H1 (cell line): ENCODE results near the gene AP3M1. TPM values are rescaled to one million over a fixed set of nuclear protein-coding genes. Genes with fewer than 3 reads are reported as not detected.

Experiments
- CTCF ChIA-PET: fragments of 300-600 bp; sonication (Branson Sonifier 250); formaldehyde crosslinking; loops from one replicate; lab custom pipeline; 2021; ENCODE audit not compliant: partially characterized antibody; lab: Charles Lee
- POLR2A ChIA-PET: fragments of 300-600 bp; sonication (Branson Sonifier 250); formaldehyde crosslinking; loops from one replicate; lab custom pipeline; 2021; ENCODE audit warnings: inconsistent platforms; ENCODE audit not compliant: partially characterized antibody; lab: Charles Lee
- DNase-seq, 2 experiments: peaks; one replicate each; pipeline versions ENCODE4 v3.0.0 to v3.0.0-alpha.2; 2010 to 2022; ENCODE audit warnings: low spot score in 2 of 2, low read depth in 1 of 2, mixed read lengths in 1 of 2
- FAIRE-seq: peaks from 2 replicates; lab custom pipeline; 2011; peaks lifted over from hg19 to GRCh38; lab: Jason Lieb, UNC
- H2AFZ ChIP-seq: 2 replicates; pipeline ENCODE4 v1.8.1; 2012; ENCODE audit warnings: low read length, inconsistent platforms
- H2AK5ac ChIP-seq: 2 replicates; pipeline ENCODE4 v1.6.1; 2013; ENCODE audit warnings: low read depth, low read length
- H2BK120ac ChIP-seq: replicated peaks from 2 replicates; pipeline ENCODE3; 2013; ENCODE audit warnings: low read depth, low read length, inconsistent platforms
- H2BK12ac ChIP-seq: 2 replicates; pipeline ENCODE4 v1.6.1; 2013; ENCODE audit warnings: low read depth, low read length
- H2BK15ac ChIP-seq: 2 replicates; pipeline ENCODE4 v1.6.1; 2013; ENCODE audit warnings: low read length
- H2BK20ac ChIP-seq: 2 replicates; pipeline ENCODE4 v1.6.1; 2013; ENCODE audit warnings: low read length
- H2BK5ac ChIP-seq: 2 replicates; pipeline ENCODE4 v1.6.1; 2013; ENCODE audit warnings: low read depth, low read length
- H3K14ac ChIP-seq: 2 replicates; pipeline ENCODE4 v1.6.1; 2013; ENCODE audit warnings: inconsistent platforms; ENCODE audit not compliant: insufficient read length
- H3K18ac ChIP-seq: 2 replicates; pipeline ENCODE4 v1.6.1; 2013; ENCODE audit warnings: low read length; ENCODE audit errors: extremely low read depth
- H3K23ac ChIP-seq: 2 replicates; pipeline ENCODE4 v1.6.1; 2013; ENCODE audit warnings: inconsistent platforms; ENCODE audit not compliant: insufficient read length
- H3K23me2 ChIP-seq: 2 replicates; pipeline ENCODE4 v1.6.1; 2013; ENCODE audit warnings: low read depth, low read length
- H3K27ac ChIP-seq: 2 replicates; pipeline ENCODE4 v1.6.1; 2011; ENCODE audit warnings: low read depth, low read length, inconsistent platforms
- H3K27me3 ChIP-seq, 4 experiments: replicated peaks in 1 of 4; 1 replicate in 1 of 4; 2 replicates in 3 of 4; pipeline versions ENCODE4 v1.6.1 to v1.8.1; 2011 to 2013; ENCODE audit warnings: low read length in 3 of 4, mild to moderate bottlenecking in 3 of 4, inconsistent platforms in 2 of 4, mixed read lengths in 2 of 4, moderate library complexity in 1 of 4; ENCODE audit not compliant: control insufficient read depth in 3 of 4, insufficient read depth in 3 of 4; ENCODE audit errors: extremely low read depth in 1 of 4
- H3K36me3 ChIP-seq, 4 experiments: 2 replicates each; pipeline versions ENCODE4 v1.6.1 to v1.8.1; 2011 to 2013; ENCODE audit warnings: mild to moderate bottlenecking in 4 of 4, low read length in 3 of 4, moderate library complexity in 2 of 4, control low read depth in 1 of 4, inconsistent platforms in 1 of 4; ENCODE audit not compliant: insufficient read depth in 4 of 4, control insufficient read depth in 2 of 4
- H3K4ac ChIP-seq: replicated peaks from 2 replicates; pipeline ENCODE3; 2013; ENCODE audit warnings: low read length, low read depth, mixed read lengths, inconsistent platforms; ENCODE audit not compliant: insufficient read length
- H3K4me1 ChIP-seq, 4 experiments: replicated peaks in 1 of 4; 1 replicate in 1 of 4; 2 replicates in 3 of 4; pipeline versions ENCODE4 v1.6.1 to v1.8.1; 2011 to 2013; ENCODE audit warnings: low read length in 3 of 4, inconsistent platforms in 2 of 4, mixed read lengths in 1 of 4; ENCODE audit not compliant: insufficient read depth in 4 of 4, control insufficient read depth in 3 of 4
- H3K4me2 ChIP-seq, 2 experiments: 2 replicates each; pipeline versions ENCODE4 v1.6.1 to v1.8.1; 2011 to 2013; ENCODE audit warnings: low read depth in 2 of 2, low read length in 2 of 2, control low read depth in 1 of 2, inconsistent platforms in 1 of 2, mild to moderate bottlenecking in 1 of 2; ENCODE audit not compliant: insufficient read depth in 1 of 2
- H3K4me3 ChIP-seq, 4 experiments: fragments of 200-600, 300-600 bp in 1 of 4; sonication (generic), shearing (Covaris generic), sonication (Bioruptor Twin) in 1 of 4; 2 replicates each; pipeline versions ENCODE4 v1.5.1 to v1.8.1; 2011 to 2016; ENCODE audit warnings: low read length in 4 of 4, low read depth in 3 of 4, control low read depth in 2 of 4, inconsistent platforms in 2 of 4, mild to moderate bottlenecking in 2 of 4, mixed read lengths in 1 of 4, moderate library complexity in 1 of 4; ENCODE audit not compliant: insufficient read depth in 2 of 4; ENCODE audit errors: extremely low read depth in 1 of 4
- H3K56ac ChIP-seq: replicated peaks from 2 replicates; pipeline ENCODE3; 2013; ENCODE audit warnings: low read depth, mild to moderate bottlenecking, mixed read lengths, low read length, inconsistent platforms; ENCODE audit not compliant: insufficient read length
- H3K79me1 ChIP-seq: 2 replicates; pipeline ENCODE4 v1.6.1; 2013; ENCODE audit warnings: low read depth, low read length, control low read depth
- H3K79me2 ChIP-seq, 2 experiments: 2 replicates each; pipeline versions ENCODE4 v1.6.1 to v1.8.1; 2012 to 2013; ENCODE audit warnings: low read length in 2 of 2, mild to moderate bottlenecking in 2 of 2, inconsistent platforms in 1 of 2; ENCODE audit not compliant: insufficient read depth in 2 of 2, control insufficient read depth in 1 of 2
- H3K9ac ChIP-seq, 4 experiments: replicated peaks in 1 of 4; 1 replicate in 1 of 4; 2 replicates in 3 of 4; pipeline versions ENCODE4 v1.6.1 to v1.8.1; 2011 to 2013; ENCODE audit warnings: low read depth in 3 of 4, low read length in 3 of 4, control low read depth in 2 of 4, mild to moderate bottlenecking in 2 of 4, moderate library complexity in 2 of 4, inconsistent platforms in 1 of 4; ENCODE audit errors: extremely low read depth in 1 of 4
- H3K9me3 ChIP-seq, 2 experiments: 2 replicates each; pipeline versions ENCODE4 v1.6.1 to v1.8.1; 2012 to 2013; ENCODE audit warnings: mild to moderate bottlenecking in 2 of 2, moderate library complexity in 2 of 2, control low read depth in 1 of 2, inconsistent platforms in 1 of 2, low read depth in 1 of 2, low read length in 1 of 2, mixed read lengths in 1 of 2; ENCODE audit not compliant: insufficient read depth in 2 of 2
- H4K20me1 ChIP-seq, 2 experiments: replicated peaks in 1 of 2; 2 replicates each; pipeline versions ENCODE3 to v1.8.1; 2011 to 2013; ENCODE audit warnings: inconsistent platforms in 2 of 2, low read length in 2 of 2, mild to moderate bottlenecking in 1 of 2; ENCODE audit not compliant: insufficient read depth in 2 of 2, control insufficient read depth in 1 of 2
- H4K5ac ChIP-seq: 2 replicates; pipeline ENCODE4 v1.6.1; 2013; ENCODE audit warnings: low read length, low read depth, mixed read lengths, inconsistent platforms; ENCODE audit not compliant: insufficient read length
- H4K8ac ChIP-seq: 2 replicates; pipeline ENCODE4 v1.8.0; 2013; ENCODE audit warnings: mild to moderate bottlenecking, moderate library complexity, low read length, inconsistent platforms; ENCODE audit not compliant: insufficient read depth; ENCODE audit errors: extremely low read depth
- H4K91ac ChIP-seq: replicated peaks from 2 replicates; pipeline ENCODE3; 2013; ENCODE audit warnings: low read length, mixed read lengths, inconsistent platforms; ENCODE audit not compliant: insufficient read length
- RXRA ChIP-seq: IDR thresholded peaks from 2 replicates; pipeline ENCODE4 v1.6.1; 2011; ENCODE audit warnings: low read depth, mild to moderate bottlenecking, low read length, moderate library complexity; ENCODE audit not compliant: insufficient read depth
- WGBS, 2 experiments: shearing (Covaris generic) in 1 of 2; methylation state at CpG; one replicate each; pipeline versions ENCODE4 v1.1.6 to v1.1.7; 2013 to 2015; ENCODE audit warnings: low lambda C conversion rate in 2 of 2, mixed read lengths in 2 of 2, inconsistent platforms in 1 of 2, low coverage in 1 of 2, missing lambda C conversion rate in 1 of 2; ENCODE audit not compliant: insufficient replicate concordance in 2 of 2, insufficient coverage in 1 of 2, insufficient read length in 1 of 2; ENCODE audit errors: extremely low coverage in 1 of 2, missing lambda C conversion rate in 1 of 2; 5-methylcytosine and 5-hydroxymethylcytosine counted together
- polyA plus RNA-seq, 7 experiments: library from polyadenylated mRNA; depleted of rRNA in 3 of 7; stranded (reverse) in 5 of 7; unstranded in 2 of 7; fragments of >200 nt in 5 of 7; fragments of 200-250 nt in 2 of 7; gene quantifications; 1 replicate in 5 of 7; 2 replicates in 1 of 7; 4 replicates in 1 of 7; pipeline versions ENCODE4 v1.2.1 to v1.2.3, GENCODE V29; 2011 to 2013; ENCODE audit warnings: missing spikeins in 2 of 7, mixed read lengths in 2 of 7
- total RNA-seq: library from RNA; stranded (reverse); fragmentation: NEBNext Ultra II Directional; extraction: Animal tissue kit (Norgen Biotek cat#: 25700); gene quantifications from 2 replicates; pipeline ENCODE4 v1.2.1, GENCODE V29; 2021

AP3M1 gene
- total and polyA plus RNA-seq, 2 of the 8 experiments (the other 6 are each of a cell fraction or from before 2014, with no cell fraction given) = 23.9 to 38.9 TPM

- ChIA-PET POLR2A (no interaction called here), CTCF (interaction anchor here (0.8 kb wide), 1 partner anchor 231 kb away, joined by 3 read pairs; no protein-coding TSS in a partner anchor)
- FAIRE-seq (no peak), DNase-seq (no peak)
- no peak overlapping the region for H4K5ac ChIP-seq
- H3K23me2 ChIP-seq = no peaks in the 10 kb centered on the region
- no peak overlapping the region for H2BK5ac ChIP-seq
- peaks cover 2% of the 10 kb centered on the region in 2 experiments for H4K20me1 ChIP-seq
- H2BK20ac ChIP-seq = no peak overlapping the region
- no peak overlapping the region for H3K4ac ChIP-seq
- no peaks in the 10 kb centered on the region for H3K79me1 ChIP-seq
- no peak overlapping the region for H4K8ac ChIP-seq
- no peak overlapping the region for H4K91ac ChIP-seq
- H2BK12ac ChIP-seq = no peak overlapping the region
- H3K23ac ChIP-seq = no peak overlapping the region
- H2BK120ac ChIP-seq = no peak overlapping the region
- peaks cover 0 to 2% (median 0%) of the 10 kb centered on the region in 4 experiments; a peak in 2 of 7 replicates for H3K4me1 ChIP-seq
- no peak overlapping the region for H2AK5ac ChIP-seq
- no peak overlapping the region for H3K4me3 ChIP-seq
- no peak overlapping the region for H3K27ac ChIP-seq
- no peak overlapping the region for H2AFZ ChIP-seq
- H3K4me2 ChIP-seq = no peak overlapping the region
- no peaks in the 10 kb centered on the region for H3K27me3 ChIP-seq
- H2BK15ac ChIP-seq = no peak overlapping the region
- H3K9ac ChIP-seq = no peak overlapping the region
- H3K36me3 ChIP-seq = no peaks in the 10 kb centered on the region
- H3K56ac ChIP-seq = no peak overlapping the region
- no peak overlapping the region for H3K14ac ChIP-seq
- no peak for TF ChIP-seq RXRA
- peaks cover 0 to 6% of the 10 kb centered on the region in 2 experiments; a peak in 2 of 4 replicates for H3K79me2 ChIP-seq
- H3K9me3 ChIP-seq = no peaks in the 10 kb centered on the region
- no peak overlapping the region for H3K18ac ChIP-seq
- 91% methylated on average over 2 of the region's 2 CpGs; no CpG with 5 or more reads in 1 of the 2 experiments for WGBS, 2 experiments
These were observed 21.0 kb upstream of the AP3M1 start for GRCh38 chr10:74171625-74172024.
